ENCODE measurements around the gene UBE2R2.

Gene UBE2R2

DNA sequence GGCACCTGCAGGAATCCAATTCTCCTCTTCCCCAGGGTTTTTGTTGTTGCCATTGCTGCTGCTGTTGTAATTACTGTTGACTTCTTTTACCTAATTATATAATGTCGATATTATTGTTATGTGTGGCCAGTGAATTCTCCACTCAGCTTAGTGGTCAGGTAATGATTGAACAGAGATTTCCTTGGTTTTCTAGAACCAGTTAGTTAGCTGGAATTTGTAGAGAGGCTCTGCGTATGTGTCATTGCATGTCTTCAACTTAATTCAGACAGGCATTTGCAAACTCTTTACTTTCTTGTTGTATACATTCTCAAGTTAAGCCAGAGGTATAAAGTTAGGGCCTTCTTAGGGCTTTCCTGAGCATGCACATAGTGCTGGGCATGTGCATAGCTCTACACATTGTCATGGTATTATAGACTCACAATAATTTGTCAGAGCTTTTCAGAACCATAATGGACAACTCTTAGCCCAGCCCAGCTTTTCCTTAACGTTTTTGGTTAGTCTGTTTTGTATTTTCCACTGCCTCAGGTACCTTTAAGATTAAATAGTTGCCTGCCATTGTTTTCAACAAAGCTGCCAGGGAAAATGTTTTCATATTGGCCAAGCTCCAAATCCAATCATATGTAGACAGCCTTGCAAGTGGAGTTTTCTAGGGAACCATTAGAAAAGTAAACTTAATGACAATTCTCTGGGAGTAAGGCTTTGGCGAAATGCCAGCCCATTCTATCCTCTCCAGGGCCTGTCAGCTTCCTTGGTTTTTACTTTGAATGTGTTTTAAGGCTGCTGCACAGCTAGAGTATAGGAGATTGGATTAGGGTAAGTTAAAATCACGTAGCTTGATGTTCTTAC, 68.1 kb downstream of the UBE2R2 start:
- peak; percentile 46 for DNase-seq (ENCODE audit: low spot score)

DNA sequence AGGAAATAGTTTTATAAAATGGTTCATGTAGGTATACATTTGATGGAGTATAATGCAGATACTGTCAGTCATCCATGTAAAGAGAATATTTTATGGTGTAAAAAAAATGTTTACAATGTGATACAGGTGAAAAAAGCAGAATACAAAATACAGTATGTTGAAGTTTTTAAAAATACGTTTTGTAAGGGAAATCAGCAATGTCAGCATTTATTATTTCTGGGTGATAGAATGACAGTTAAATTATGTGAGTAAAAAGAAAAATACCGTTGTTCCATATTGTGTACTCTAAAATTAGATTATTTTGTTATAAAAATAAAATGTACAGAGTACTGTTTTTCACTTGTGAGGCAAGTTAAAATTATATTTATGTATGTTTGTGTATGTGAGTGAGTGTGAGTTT, 69.0 kb downstream of the UBE2R2 start:
- no peak for DNase-seq (ENCODE audit: low spot score)

DNA sequence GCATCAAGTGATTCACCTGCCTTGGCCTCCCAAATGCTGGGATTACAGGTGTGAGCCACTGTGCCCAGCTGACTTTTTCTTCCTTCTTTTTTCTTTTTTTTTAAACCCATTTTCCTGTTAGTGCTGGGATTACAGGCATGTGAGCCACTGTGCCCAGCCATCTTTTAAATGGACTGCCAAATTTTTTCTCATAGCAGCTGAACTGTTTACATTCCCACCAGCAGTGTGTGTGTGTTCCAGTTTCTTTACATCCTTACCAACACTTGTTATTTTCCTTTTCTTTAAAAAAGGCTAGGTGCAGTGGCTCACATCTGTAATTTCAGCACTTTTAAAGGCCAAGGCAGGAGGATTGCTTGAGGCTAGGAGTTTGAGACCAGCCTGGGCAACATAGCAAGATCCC, 76.9 kb downstream of the UBE2R2 start:
- no peak for DNase-seq (ENCODE audit: low spot score)

DNA sequence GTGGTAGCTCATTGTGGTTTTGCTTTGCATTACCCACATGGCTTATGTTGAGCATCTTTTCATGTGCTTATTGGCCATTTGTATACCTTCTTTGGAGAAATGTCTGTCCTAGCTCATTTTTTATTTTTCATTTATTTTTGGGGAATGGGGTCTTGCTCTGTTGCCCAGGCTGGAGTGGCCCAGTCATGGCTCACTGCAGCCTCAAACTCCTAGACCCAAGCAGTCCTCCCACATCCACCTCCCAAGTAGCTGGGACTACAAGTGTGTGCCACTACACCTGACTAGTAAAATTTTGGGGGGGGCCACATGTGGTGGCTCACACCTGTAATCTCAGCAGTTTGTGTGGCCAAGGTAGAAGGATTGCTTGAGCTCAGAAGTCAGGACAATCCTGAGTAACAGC, 77.4 kb downstream of the UBE2R2 start:
- DNase-seq (ENCODE audit: low spot score), result no peak

DNA sequence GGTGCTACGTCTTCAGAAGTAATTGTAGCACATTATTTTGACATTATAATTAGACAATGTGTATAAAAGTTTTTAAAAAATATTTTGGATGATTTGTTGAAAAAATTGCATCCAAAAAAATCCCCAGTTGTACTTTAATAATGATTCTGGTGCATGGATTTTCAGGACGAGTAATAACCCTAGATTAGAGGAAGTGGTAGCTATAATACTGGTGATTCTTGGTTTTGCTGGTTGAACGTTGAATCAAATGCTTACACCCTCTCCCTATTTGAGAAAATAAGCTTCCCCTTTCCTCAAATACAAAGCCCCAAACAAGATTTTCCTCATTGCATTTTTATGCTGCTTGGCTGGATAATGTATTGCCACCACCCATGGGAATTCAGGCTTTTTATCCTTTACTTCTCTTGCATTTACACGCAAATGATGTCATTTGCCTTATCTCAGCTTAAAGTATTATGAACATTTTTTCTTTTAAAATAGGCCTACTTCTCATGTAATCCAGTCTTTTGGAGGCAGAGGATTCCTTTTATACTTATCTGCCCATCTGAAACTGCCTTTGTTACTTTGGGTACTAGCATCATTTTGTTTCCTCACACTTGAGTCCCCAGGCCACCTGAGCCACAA, 86.3 kb downstream of the UBE2R2 start:
- no peak for DNase-seq (ENCODE audit: low spot score)

DNA sequence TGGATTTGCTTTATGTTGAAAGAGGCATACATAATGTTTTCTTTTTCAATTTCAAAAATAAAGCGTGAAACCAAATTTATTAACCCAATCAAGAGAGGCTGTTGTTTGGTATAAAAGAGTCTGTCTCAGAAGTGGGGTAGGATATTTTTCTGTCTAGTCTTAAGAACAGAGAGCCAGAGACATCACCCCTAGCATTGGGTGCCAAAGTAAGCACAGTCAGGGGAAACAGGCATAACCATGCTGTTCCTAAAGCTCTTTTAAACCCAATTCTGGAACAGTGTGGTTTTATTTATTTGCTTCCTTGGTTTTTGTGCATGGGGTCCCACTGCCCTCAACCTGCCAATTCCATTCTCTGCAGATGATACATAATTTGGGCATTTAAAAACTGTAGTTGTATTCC, 88.2 kb downstream of the UBE2R2 start:
- no peak for DNase-seq (ENCODE audit: low spot score)

DNA sequence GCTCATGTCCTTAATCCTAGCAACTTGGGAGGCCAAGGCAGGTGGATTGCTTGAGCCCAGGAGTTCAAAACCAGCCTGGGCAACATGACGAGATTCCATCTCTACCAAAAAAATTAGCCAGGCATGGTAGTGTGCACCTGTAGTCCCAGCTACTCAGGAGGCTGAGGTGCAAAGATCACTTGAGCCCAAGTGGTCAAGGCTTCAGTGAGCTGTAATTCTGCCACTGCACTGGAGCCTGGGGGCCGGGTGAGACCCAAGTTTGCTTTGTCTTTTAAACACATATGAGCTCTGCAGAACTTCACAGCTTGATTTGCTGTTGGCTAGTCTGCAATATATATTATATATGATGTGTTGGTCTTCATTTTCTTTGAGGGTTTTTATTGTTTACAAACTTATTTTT, 89.8 kb downstream of the UBE2R2 start:
- DNase-seq (ENCODE audit: low spot score), result no peak

DNA sequence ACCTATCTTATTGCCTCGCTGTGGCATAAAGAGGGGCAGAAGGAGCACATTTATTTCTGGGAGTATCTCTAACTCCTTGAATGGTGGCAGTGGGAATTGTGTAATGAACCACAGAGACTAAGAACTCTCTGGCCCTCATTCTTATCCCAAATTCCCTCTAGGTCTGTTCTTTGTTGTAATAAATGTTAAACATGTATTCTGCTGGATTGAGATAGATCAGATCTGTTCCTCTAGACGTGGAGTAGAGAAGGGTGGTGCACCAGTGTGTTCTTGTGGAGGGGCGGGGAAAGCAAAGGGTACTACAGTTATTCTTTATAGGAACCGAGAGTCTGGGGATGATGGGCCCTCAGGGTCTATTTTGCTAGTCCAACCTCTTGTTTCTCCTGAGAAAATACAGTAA, 90.4 kb downstream of the UBE2R2 start:
- no peak for DNase-seq (ENCODE audit: low spot score)

DNA sequence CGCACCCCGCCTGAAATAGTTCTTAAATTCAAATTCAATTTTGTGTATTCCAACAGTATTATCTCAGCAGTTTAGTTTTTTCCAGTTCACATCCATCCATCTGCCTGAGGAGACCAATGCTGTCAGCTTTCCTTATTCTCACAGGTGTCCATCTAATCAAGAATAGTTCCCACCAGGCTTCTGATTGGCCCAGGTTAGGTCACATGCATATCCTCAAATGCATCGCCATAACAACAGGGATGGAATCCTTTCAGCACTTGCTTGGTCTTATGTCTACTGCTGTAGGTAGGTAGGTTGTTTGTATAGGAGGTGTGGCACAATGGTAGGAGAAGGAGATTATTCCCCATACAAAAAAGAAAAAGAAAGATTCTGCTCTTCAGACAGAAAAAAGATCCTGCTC, 91.2 kb downstream of the UBE2R2 start:
- DNase-seq (ENCODE audit: low spot score), result no peak

DNA sequence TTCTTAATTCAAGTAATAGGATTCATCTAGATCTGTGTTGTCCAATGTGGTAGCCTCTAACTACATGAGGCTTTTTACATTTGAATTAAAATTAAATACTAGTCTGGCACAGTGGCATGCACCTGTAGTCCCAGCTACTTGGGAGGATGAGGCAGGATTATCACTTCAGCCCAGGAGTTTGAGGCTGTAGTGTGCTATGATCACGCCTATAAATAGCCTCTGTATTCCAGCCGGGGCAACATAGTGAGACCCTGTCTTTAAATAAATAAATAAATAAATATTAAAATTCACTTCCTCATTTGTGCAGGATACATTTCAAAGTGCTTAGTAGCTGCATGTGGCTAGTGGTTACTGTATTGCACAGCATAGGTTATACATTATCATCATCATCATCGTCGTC, 91.8 kb downstream of the UBE2R2 start:
- no peak for DNase-seq (ENCODE audit: low spot score)

DNA sequence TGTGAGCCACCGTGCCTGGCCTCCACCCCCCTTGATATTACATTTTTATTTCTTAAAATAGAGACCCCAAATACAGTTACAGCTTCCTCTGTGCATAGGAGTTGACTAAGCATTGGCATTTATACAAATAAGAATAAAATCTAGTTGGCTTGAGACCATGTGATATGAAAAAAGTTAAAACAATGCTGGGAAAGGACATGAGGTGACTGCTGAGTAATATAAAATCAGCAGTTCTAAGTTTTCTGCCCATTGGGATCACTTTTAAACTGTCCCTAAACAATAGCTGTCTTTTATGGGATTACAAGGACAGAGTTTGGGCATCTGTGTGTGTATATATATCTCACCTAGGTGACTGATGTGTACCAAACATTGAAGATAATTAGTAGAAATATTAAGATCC, 96.6 kb downstream of the UBE2R2 start:
- no peak for DNase-seq (ENCODE audit: low spot score)

DNA sequence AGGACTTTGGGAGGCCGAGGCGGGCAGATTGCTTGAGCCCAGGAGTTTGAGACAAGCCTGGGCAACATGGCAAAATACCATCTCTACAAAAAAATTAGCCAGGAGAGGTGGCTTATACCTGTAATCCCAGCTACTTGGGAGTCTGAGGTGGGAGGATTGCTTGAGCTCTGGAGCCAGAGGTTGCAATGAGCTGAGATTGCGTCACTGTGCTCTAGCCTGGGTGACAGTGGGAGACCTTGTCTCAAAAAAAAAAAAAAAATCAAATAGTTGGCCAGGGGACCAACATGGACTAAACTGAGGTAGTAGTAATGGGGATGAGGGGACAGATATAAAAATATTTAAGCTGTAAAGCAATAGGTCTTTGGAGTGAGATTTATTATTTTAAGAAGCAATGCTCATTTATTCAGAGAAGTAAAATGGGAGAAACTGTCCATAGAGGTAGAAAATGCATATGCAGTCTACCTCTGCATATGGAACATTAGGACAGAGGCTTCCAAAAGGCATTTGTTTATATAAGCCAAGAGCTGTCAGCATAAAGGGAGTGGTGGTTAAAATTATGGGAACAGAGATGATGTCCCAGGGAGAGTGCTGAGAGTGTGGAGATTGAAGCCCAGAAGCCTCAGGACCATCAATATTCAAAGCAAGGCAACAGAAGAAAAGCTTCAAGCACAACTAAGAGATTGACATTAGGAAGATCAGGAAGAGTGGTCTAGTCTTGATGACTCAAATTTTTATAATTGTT, 98.1 kb downstream of the UBE2R2 start:
- DNase-seq (ENCODE audit: low spot score), result no peak

DNA sequence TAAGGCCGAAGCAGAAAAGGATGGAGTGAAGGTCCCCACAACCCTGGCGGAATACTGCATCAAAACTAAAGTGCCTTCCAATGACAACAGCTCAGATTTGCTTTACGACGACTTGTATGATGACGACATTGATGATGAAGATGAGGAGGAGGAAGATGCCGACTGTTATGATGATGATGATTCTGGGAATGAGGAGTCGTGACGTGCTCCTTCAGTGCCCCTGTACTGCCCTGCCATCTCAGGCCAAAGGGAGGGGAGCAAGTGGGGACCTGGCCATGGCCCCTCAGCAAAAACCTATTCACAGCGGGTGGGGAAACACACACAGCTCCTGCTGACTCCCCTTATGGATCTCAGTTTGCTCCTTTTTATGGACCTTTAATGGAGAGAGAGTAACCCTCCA, 100.1 kb downstream of the UBE2R2 start:
- DNase-seq (ENCODE audit: low spot score), result no peak

DNA sequence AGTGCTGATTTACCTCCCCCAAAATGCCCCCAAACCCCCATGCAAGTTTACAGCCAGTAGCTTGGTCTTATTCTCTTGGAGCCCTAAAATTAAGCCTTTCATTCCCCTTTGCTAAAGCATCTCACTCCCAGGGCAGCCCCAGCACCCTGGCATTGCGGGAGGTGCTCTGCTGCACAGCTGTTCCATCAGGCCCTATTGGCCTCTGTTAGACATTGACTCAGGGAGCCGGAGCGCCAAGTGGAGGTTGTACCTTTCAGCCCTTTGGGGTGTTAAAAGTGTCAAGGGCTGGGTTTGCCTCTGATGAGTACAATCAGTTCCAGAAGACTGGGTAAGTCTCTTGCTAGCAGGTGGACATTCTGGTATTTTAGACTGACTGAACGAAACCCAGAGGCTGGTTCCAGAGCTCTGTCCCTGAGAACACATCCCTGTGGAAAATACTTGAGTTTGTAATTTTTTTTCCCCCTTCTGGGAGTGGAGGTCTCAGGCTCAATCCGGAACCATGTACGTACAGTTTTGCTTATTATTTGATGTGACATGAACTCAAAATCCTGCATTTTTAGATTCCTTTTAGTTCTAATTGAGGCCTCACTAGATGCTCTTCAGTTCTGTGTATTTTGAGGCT, 102.4 kb downstream of the UBE2R2 start:
- no peak for DNase-seq (ENCODE audit: low spot score)

DNA sequence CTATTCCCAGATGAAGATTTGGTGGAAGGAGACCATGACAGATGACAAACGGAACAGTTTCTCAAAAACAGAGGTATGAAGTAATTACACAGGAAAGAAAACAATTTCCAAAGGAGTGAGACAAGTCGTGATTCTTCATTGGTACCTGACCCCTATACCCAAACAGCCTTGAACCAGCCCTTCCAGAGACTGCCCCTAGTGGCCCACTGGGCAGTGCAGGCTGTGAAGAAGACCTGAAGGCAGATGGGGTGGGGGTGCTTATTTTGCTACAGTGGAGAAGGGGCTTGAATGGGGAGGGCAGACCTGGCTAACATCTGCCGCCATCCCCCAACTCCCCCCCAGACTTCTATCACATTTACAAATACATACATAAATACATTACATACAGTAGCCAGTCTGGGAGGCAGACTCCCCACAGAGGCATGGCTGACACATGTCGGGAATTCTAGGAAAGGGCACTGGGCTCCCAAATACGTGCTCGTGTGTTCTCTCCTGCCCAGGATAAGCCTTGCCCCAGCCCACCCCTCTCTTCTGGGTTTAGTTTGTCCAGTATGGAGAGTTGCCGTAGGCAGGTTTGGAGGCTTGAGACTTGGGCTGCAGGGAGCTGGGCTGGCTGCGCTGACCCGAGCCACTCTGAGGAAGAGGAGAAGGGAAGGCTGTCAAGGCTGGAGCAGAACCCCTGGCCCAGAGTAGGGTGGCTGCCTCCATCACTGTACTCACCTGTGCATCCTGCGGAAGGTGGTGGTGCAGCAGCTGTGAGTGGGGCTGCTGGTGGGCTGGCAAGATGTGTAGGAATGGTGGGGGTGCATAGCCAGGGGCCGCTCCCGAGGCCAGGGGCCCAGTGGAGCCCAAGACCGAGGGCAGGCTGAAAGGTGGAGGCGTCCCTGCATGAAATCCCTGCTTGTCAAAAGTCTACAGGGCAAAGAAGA, 105.3 kb downstream of the UBE2R2 start:
- DNase-seq (ENCODE audit: low spot score), result no peak

DNA sequence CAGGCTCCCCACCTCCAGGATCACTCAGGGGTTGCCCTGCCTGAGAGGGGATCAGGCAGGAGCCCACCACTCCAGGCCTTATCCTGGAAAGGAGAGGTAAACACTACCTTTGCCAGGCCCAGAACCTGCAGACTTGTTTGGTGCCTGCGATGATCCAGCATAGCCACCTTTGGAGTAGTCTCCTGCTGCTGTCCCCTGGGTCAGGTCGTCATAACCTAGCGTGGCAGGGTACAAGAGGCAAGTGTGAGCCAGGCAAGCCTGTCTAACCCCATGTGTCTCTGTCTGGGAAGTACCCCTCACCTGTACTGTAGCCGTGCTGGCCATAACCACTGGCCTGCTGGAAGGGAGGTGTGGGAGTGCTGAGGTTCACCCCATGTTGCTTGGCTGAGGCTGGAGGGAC, 106.1 kb downstream of the UBE2R2 start:
- DNase-seq (ENCODE audit: low spot score), result no peak

DNA sequence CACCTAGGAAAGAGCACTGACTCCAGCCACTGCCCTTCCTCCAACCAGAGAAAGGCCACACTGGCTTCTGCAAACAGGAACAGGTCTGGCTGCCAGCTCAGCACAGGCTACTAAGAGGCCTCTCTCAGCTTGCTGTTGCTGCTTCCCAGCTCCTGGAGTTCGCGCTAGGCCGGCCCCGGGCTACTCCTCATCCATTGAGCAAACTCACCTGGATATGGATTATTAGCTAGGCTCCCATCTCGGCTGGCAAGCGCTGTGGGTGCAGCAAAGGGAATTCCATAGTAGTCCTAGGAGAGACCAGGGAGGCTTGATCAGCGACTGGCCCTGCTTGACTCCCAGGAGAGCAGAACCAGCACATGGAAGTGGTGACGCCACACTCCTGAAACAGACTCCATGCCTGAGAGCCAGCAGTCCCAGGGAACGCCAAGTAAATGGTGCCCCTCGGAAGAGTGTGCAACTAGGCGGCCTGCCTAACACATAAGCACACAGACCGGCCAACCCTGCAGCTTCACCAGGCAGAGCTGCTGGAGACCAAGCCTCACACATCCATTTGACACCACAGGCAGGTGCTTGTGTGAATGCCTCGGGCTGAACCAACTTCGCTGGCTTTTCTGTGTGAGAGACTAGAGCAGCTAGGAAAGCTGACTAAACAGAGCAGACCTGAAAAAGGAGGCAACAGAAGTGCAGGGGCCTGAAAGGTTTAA, 107.2 kb downstream of the UBE2R2 start:
- no peak for DNase-seq (ENCODE audit: low spot score)

DNA sequence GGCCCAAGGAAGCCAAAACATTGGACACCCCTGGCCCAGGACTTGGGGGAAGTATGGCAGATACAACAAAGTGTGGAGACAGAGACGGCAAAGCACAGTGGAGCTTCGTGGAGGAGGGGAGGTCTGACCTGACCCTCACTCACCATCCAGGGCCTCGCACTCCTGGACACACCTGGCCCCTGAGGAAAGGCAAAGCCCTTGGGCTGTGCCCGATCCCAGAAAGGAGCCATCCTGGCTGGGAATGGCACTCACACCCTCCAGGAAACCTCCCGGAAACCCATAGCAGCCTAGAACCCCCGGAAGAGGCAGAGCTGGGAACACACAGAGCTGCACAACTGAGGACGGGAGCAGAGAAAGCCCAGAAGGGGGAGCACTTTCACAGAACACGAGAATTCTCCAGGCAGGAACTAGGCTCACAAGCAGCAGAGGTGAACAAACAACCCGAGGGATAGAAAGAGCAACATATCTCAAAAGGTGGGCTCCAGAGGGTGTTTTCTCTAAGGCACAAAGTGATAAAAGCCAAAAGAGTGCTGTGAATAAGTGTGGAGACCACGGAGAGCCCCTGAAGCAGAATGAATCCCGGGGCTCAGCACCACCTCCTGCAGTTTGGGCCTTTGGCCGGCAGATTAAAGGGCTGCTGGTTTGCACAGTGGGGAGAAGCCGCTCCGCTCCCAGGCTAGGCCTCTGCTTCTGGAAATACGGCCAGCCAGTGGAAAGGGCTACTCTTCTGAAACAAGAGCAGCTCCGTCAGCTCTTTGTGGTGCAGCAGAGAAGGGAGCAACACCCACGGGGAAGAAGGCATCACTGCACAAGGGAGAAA, 108.2 kb downstream of the UBE2R2 start:
- peak; percentile 88 for DNase-seq (ENCODE audit: low spot score)

DNA sequence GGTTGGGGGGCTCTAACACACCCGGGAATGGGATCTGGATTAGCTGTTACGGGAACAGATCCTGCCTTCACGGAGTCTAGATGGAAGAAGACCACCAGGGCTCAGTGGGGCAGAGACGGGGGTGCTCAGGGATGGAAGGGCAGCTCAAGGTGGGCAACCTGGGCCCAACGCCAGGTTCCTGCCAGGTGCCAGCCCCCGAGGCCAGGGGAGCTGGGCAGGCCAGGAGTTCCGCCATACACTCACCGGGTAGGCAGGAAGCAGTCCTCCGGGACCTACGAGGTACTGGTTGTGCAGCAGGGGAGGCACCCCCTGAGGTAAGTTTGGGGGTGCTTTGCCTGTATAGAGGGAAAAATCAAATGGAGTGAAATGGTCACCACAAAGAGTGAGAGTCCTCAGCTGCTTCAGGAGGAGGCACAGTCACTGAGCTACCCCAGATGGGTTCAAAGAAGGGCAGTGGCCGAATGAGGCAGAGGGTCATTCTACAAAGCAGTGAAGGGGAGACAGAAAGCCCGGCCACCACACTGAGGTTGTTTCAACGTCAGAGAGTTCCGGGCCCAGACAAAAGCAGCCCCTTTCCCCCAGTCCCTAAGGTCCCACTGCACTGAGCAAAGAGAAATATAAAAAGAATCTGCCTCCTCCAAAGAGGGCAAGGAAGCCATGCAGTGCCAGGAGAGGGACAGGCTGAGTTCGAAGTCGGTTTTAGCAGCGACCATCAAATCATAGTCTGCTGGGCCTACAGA, 110.0 kb downstream of the UBE2R2 start:
- no peak for DNase-seq (ENCODE audit: low spot score)

Data from cerebellar cortex (tissue), 1 donor.